GM19438 (cell line): ENCODE data around the gene LRCH4.
"Not testable (repeated sequence)": the region's sequence is repeated elsewhere in the genome, so short reads cannot be mapped to it uniquely, and the experiment has no call there.

ENCODE experiments used
- ATAC-seq: cut with Tn5 transposase; IDR thresholded peaks from one replicate; pipeline ENCODE4 v1.9.1; 2021; ENCODE audit warnings: low read depth; ENCODE audit not compliant: unreplicated experiment

The LRCH4 gene

DNA sequence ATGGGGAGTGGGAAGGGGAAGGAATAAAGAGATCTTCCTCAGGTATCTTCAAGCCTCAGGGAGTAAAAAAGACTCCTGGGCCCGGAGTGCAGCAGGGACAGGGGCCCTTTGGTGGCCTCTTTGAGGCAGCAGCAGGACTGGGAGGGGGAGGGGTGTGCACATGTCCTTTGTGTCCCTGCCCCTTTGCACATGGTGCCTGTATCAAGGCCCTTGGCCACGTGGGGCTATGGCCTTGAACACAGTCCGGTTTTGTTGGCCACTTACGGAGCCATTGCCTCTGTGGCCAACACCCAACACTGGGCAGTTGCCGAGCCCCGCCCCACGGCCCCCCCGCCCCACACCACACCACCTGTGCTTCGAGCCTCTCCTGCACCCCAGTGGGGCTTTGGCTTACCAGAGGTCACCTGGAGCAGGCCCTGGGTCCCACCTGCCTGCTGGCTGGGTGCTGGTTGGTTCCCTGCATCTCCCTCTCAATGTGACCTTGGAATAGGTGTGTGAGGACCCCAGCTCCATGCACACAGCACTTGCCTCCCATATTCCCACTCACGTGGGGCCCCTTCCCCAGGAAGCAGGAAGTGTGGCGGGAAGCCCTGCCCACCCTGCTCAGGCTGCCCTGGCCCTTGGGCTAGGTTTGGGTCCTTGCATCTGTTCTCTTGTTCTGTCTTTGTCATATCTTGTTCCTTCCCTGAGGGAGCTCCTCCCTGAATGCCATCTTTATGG lies 17.6 kb downstream of the LRCH4 start:
- no peak for ATAC-seq

- ATAC-seq, result no peak
Measured at GRCh38 chr7:100567751-100568175, 18.2 kb downstream of the LRCH4 start.

GRCh38 chr7:100567031-100567730 lies 18.7 kb downstream of the LRCH4 start:
- no peak for ATAC-seq

GRCh38 chr7:100566018-100566531 lies 19.9 kb downstream of the LRCH4 start:
- no peak for ATAC-seq

DNA sequence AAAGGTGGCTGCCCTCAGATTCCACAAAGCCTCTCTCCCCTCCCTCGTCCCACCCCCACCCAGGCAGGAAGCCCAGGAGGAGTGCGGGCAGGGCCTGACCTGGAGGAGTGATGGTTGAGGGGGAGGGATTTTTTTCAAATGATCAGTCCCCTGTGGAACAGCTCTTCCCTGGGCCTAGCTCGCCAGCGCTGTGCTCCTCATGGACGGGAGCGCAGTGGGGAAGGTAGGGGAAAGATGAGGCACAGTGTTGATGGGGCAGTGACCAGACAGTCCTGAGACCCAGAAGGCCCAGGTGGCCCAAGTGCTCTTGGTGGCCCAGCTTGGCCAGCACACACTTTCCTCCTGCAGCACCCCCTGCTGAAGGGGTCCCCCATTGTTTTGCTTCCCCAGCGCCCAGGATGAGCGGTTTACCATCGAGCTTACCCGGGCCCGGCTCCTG lies 20.8 kb downstream of the LRCH4 start:
- ATAC-seq, result no peak

DNA sequence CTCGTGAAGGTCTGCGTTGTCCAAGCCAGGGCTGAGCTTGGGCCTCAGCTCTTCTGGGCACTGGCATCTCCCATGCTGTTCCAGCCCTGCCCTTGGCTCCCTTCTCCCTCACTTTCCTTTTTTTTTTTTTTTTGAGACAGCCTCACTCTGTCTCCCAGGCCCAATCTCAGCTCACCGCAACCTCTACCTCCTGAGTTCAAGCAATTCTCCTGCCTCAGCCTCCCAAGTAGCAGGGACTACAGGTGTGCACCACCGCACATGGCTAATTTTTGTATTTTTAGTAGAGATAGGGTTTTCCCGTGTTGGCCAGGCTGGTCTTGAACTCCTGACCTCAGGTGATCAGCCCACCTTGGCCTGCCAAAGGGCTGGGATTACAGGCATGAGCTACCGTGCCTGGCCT lies 21.5 kb downstream of the LRCH4 start:
- ATAC-seq, result not testable (repeated sequence)

DNA sequence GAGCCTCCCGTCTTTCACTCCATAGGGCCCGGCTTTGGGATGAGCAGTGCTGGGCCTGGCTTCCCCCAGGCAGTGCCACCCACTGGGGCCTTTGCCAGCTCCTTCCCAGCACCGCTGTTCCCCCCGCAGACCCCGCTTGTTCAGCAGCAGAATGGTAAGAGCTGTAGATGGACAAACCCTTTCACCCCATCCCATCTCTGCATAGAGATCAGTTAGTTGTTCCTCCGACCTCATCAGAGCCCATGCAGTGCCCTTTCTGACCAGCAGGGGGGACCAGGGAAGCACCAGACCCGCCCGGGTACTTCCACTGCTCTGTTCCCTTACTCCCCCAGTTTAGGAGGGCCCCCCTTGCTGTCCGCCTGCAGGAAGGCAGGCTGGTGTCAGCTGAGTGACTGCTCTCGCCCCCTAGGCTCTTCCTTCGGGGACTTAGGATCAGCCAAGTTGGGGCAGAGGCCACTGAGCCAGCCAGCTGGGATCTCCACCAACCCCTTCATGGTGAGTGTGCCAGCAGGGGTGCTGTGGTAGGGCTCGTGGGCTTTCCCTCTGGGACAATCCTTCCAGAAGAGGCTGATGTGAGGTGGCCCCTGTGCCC lies 22.0 kb downstream of the LRCH4 start:
- peak; percentile 58 for ATAC-seq

- ATAC-seq, result no peak
Measured at GRCh38 chr7:100563100-100563564, 22.8 kb downstream of the LRCH4 start.

GRCh38 chr7:100562195-100563099 lies 23.5 kb downstream of the LRCH4 start:
- ATAC-seq, result no peak

GRCh38 chr7:100561491-100562194 lies 24.3 kb downstream of the LRCH4 start:
- no peak for ATAC-seq

- ATAC-seq, result no peak
Measured at GRCh38 chr7:100559127-100559526, 26.8 kb downstream of the LRCH4 start.

DNA sequence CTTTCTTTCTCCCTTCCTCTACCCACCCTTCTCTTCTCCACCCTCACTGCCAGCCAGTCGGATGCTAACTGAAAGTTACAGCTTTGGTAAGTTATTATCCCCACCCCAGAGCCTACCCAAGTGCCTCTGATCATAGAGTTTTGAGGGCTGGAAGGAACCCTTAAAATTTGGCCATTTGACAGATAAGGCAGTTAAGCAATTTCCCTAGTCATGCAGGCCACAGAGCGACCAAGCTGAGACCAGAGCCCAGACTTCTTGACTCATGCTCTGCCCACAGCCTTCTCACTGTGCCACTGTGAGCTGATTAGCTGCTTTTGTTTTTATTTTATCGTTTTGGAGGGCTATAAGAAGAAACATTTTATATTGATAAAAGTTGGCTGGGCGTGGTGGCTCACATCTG lies 29.4 kb downstream of the LRCH4 start:
- no peak for ATAC-seq

GRCh38 chr7:100555701-100556100 lies 30.2 kb downstream of the LRCH4 start:
- ATAC-seq, result no peak

- no peak for ATAC-seq
Measured at GRCh38 chr7:100553032-100553431, 32.9 kb downstream of the LRCH4 start.

- no peak for ATAC-seq
Measured at GRCh38 chr7:100552532-100552931, 33.4 kb downstream of the LRCH4 start.

GRCh38 chr7:100548446-100548845 lies 37.5 kb downstream of the LRCH4 start:
- ATAC-seq, result not testable (repeated sequence)

- no peak for ATAC-seq
Measured at GRCh38 chr7:100547872-100548271, 38.1 kb downstream of the LRCH4 start.

DNA sequence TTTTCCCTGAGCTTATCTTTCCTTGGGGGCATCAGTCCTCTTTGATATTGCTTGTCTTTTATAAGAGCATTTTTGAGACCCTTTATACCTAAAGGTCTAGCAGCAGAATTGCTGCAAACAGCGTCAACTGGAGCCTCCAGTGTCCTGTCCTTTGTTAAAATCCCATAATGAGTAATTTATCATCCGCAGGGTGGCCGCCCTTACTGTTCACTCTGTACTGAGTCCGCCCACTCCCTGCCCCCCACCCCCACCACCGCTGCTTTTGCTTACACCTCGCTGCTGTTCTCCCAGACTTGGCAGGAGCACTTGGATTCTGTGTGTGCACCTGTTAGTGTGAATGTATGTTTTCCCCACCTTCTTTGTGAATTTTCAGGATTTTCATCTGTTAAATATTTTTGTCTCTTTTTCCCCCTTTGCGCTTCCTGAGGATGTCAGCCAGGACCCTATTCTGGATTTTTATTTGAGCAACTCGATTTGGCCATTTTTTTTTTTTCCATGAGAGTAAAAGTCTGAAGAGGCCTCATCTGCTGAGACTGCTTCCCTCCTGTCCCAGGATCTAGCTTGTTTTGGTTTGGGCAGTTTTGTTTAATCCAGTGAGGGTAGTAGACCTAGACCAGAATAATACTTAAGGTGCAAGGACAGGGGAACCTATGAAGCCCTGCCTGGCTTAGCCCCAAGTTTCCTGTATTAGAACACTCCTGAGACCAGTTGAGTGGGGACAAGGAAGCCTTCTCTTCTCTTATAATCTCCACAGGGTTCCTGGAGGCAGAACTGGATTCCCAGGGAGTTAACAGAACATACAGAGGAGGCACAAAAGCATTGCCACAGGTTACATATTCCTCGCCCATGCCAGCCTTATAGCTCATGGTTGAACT lies 38.8 kb downstream of the LRCH4 start:
- ATAC-seq, result no peak
